Measurements from ENCODE around the gene KDM6A.

DNA sequence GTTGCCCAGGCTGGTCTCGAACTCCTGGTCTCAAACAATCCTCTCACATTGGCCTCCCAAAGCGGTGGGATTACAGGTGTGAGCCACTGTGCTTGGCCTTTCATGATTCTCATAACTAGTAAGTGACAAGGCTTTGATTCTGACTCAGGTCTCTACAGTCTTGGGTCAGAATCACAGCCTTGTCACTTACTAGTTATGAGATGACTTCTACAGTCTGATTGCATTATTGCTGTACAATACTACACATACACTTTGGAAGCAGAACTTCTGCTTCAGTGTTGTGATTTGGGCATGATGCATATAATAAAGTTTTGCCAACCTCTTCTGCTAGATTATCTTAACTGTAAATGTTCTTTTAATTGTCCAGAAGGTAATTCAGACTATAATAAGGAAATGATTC lies 123.3 kb downstream of the KDM6A start:
- TF ChIP-seq, protein P1, sequence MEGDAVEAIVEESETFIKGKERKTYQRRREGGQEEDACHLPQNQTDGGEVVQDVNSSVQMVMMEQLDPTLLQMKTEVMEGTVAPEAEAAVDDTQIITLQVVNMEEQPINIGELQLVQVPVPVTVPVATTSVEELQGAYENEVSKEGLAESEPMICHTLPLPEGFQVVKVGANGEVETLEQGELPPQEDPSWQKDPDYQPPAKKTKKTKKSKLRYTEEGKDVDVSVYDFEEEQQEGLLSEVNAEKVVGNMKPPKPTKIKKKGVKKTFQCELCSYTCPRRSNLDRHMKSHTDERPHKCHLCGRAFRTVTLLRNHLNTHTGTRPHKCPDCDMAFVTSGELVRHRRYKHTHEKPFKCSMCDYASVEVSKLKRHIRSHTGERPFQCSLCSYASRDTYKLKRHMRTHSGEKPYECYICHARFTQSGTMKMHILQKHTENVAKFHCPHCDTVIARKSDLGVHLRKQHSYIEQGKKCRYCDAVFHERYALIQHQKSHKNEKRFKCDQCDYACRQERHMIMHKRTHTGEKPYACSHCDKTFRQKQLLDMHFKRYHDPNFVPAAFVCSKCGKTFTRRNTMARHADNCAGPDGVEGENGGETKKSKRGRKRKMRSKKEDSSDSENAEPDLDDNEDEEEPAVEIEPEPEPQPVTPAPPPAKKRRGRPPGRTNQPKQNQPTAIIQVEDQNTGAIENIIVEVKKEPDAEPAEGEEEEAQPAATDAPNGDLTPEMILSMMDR (IDR thresholded peaks at IDR 0.05) = no peak
- TF ChIP-seq EZH2 (IDR thresholded peaks at IDR 0.05; ENCODE audit: borderline replicate concordance, insufficient read depth, low read depth, low read length, poor library complexity, severe bottlenecking) = no peak

Data from B cell (primary cell).